H1 (cell line): ENCODE results near the gene SOX12. TPM values are rescaled to one million over a fixed set of nuclear protein-coding genes. Genes with fewer than 3 reads are reported as not detected.

Experiments
- CTCF ChIA-PET: fragments of 300-600 bp; sonication (Branson Sonifier 250); formaldehyde crosslinking; loops from one replicate; lab custom pipeline; 2021; ENCODE audit not compliant: partially characterized antibody; lab: Charles Lee
- POLR2A ChIA-PET: fragments of 300-600 bp; sonication (Branson Sonifier 250); formaldehyde crosslinking; loops from one replicate; lab custom pipeline; 2021; ENCODE audit warnings: inconsistent platforms; ENCODE audit not compliant: partially characterized antibody; lab: Charles Lee
- DNase-seq, 2 experiments: peaks; one replicate each; pipeline versions ENCODE4 v3.0.0 to v3.0.0-alpha.2; 2010 to 2022; ENCODE audit warnings: low spot score in 2 of 2, low read depth in 1 of 2, mixed read lengths in 1 of 2
- FAIRE-seq: peaks from 2 replicates; lab custom pipeline; 2011; peaks lifted over from hg19 to GRCh38; lab: Jason Lieb, UNC
- H2AFZ ChIP-seq: 2 replicates; pipeline ENCODE4 v1.8.1; 2012; ENCODE audit warnings: low read length, inconsistent platforms
- H2AK5ac ChIP-seq: 2 replicates; pipeline ENCODE4 v1.6.1; 2013; ENCODE audit warnings: low read depth, low read length
- H2BK120ac ChIP-seq: replicated peaks from 2 replicates; pipeline ENCODE3; 2013; ENCODE audit warnings: low read depth, low read length, inconsistent platforms
- H2BK12ac ChIP-seq: 2 replicates; pipeline ENCODE4 v1.6.1; 2013; ENCODE audit warnings: low read depth, low read length
- H2BK15ac ChIP-seq: 2 replicates; pipeline ENCODE4 v1.6.1; 2013; ENCODE audit warnings: low read length
- H2BK20ac ChIP-seq: 2 replicates; pipeline ENCODE4 v1.6.1; 2013; ENCODE audit warnings: low read length
- H2BK5ac ChIP-seq: 2 replicates; pipeline ENCODE4 v1.6.1; 2013; ENCODE audit warnings: low read depth, low read length
- H3K14ac ChIP-seq: 2 replicates; pipeline ENCODE4 v1.6.1; 2013; ENCODE audit warnings: inconsistent platforms; ENCODE audit not compliant: insufficient read length
- H3K18ac ChIP-seq: 2 replicates; pipeline ENCODE4 v1.6.1; 2013; ENCODE audit warnings: low read length; ENCODE audit errors: extremely low read depth
- H3K23ac ChIP-seq: 2 replicates; pipeline ENCODE4 v1.6.1; 2013; ENCODE audit warnings: inconsistent platforms; ENCODE audit not compliant: insufficient read length
- H3K23me2 ChIP-seq: 2 replicates; pipeline ENCODE4 v1.6.1; 2013; ENCODE audit warnings: low read depth, low read length
- H3K27ac ChIP-seq: 2 replicates; pipeline ENCODE4 v1.6.1; 2011; ENCODE audit warnings: low read depth, low read length, inconsistent platforms
- H3K27me3 ChIP-seq, 4 experiments: replicated peaks in 1 of 4; 1 replicate in 1 of 4; 2 replicates in 3 of 4; pipeline versions ENCODE4 v1.6.1 to v1.8.1; 2011 to 2013; ENCODE audit warnings: low read length in 3 of 4, mild to moderate bottlenecking in 3 of 4, inconsistent platforms in 2 of 4, mixed read lengths in 2 of 4, moderate library complexity in 1 of 4; ENCODE audit not compliant: control insufficient read depth in 3 of 4, insufficient read depth in 3 of 4; ENCODE audit errors: extremely low read depth in 1 of 4
- H3K36me3 ChIP-seq, 4 experiments: 2 replicates each; pipeline versions ENCODE4 v1.6.1 to v1.8.1; 2011 to 2013; ENCODE audit warnings: mild to moderate bottlenecking in 4 of 4, low read length in 3 of 4, moderate library complexity in 2 of 4, control low read depth in 1 of 4, inconsistent platforms in 1 of 4; ENCODE audit not compliant: insufficient read depth in 4 of 4, control insufficient read depth in 2 of 4
- H3K4ac ChIP-seq: replicated peaks from 2 replicates; pipeline ENCODE3; 2013; ENCODE audit warnings: low read length, low read depth, mixed read lengths, inconsistent platforms; ENCODE audit not compliant: insufficient read length
- H3K4me1 ChIP-seq, 4 experiments: replicated peaks in 1 of 4; 1 replicate in 1 of 4; 2 replicates in 3 of 4; pipeline versions ENCODE4 v1.6.1 to v1.8.1; 2011 to 2013; ENCODE audit warnings: low read length in 3 of 4, inconsistent platforms in 2 of 4, mixed read lengths in 1 of 4; ENCODE audit not compliant: insufficient read depth in 4 of 4, control insufficient read depth in 3 of 4
- H3K4me2 ChIP-seq, 2 experiments: 2 replicates each; pipeline versions ENCODE4 v1.6.1 to v1.8.1; 2011 to 2013; ENCODE audit warnings: low read depth in 2 of 2, low read length in 2 of 2, control low read depth in 1 of 2, inconsistent platforms in 1 of 2, mild to moderate bottlenecking in 1 of 2; ENCODE audit not compliant: insufficient read depth in 1 of 2
- H3K4me3 ChIP-seq, 4 experiments: fragments of 200-600, 300-600 bp in 1 of 4; sonication (generic), shearing (Covaris generic), sonication (Bioruptor Twin) in 1 of 4; 2 replicates each; pipeline versions ENCODE4 v1.5.1 to v1.8.1; 2011 to 2016; ENCODE audit warnings: low read length in 4 of 4, low read depth in 3 of 4, control low read depth in 2 of 4, inconsistent platforms in 2 of 4, mild to moderate bottlenecking in 2 of 4, mixed read lengths in 1 of 4, moderate library complexity in 1 of 4; ENCODE audit not compliant: insufficient read depth in 2 of 4; ENCODE audit errors: extremely low read depth in 1 of 4
- H3K56ac ChIP-seq: replicated peaks from 2 replicates; pipeline ENCODE3; 2013; ENCODE audit warnings: low read depth, mild to moderate bottlenecking, mixed read lengths, low read length, inconsistent platforms; ENCODE audit not compliant: insufficient read length
- H3K79me1 ChIP-seq: 2 replicates; pipeline ENCODE4 v1.6.1; 2013; ENCODE audit warnings: low read depth, low read length, control low read depth
- H3K79me2 ChIP-seq, 2 experiments: 2 replicates each; pipeline versions ENCODE4 v1.6.1 to v1.8.1; 2012 to 2013; ENCODE audit warnings: low read length in 2 of 2, mild to moderate bottlenecking in 2 of 2, inconsistent platforms in 1 of 2; ENCODE audit not compliant: insufficient read depth in 2 of 2, control insufficient read depth in 1 of 2
- H3K9ac ChIP-seq, 4 experiments: replicated peaks in 1 of 4; 1 replicate in 1 of 4; 2 replicates in 3 of 4; pipeline versions ENCODE4 v1.6.1 to v1.8.1; 2011 to 2013; ENCODE audit warnings: low read depth in 3 of 4, low read length in 3 of 4, control low read depth in 2 of 4, mild to moderate bottlenecking in 2 of 4, moderate library complexity in 2 of 4, inconsistent platforms in 1 of 4; ENCODE audit errors: extremely low read depth in 1 of 4
- H3K9me3 ChIP-seq, 2 experiments: 2 replicates each; pipeline versions ENCODE4 v1.6.1 to v1.8.1; 2012 to 2013; ENCODE audit warnings: mild to moderate bottlenecking in 2 of 2, moderate library complexity in 2 of 2, control low read depth in 1 of 2, inconsistent platforms in 1 of 2, low read depth in 1 of 2, low read length in 1 of 2, mixed read lengths in 1 of 2; ENCODE audit not compliant: insufficient read depth in 2 of 2
- H4K20me1 ChIP-seq, 2 experiments: replicated peaks in 1 of 2; 2 replicates each; pipeline versions ENCODE3 to v1.8.1; 2011 to 2013; ENCODE audit warnings: inconsistent platforms in 2 of 2, low read length in 2 of 2, mild to moderate bottlenecking in 1 of 2; ENCODE audit not compliant: insufficient read depth in 2 of 2, control insufficient read depth in 1 of 2
- H4K5ac ChIP-seq: 2 replicates; pipeline ENCODE4 v1.6.1; 2013; ENCODE audit warnings: low read length, low read depth, mixed read lengths, inconsistent platforms; ENCODE audit not compliant: insufficient read length
- H4K8ac ChIP-seq: 2 replicates; pipeline ENCODE4 v1.8.0; 2013; ENCODE audit warnings: mild to moderate bottlenecking, moderate library complexity, low read length, inconsistent platforms; ENCODE audit not compliant: insufficient read depth; ENCODE audit errors: extremely low read depth
- H4K91ac ChIP-seq: replicated peaks from 2 replicates; pipeline ENCODE3; 2013; ENCODE audit warnings: low read length, mixed read lengths, inconsistent platforms; ENCODE audit not compliant: insufficient read length
- ATF3 ChIP-seq: IDR thresholded peaks from 2 replicates; pipeline ENCODE4 v1.6.1; 2011; ENCODE audit warnings: low read depth, mild to moderate bottlenecking, low read length; ENCODE audit not compliant: insufficient read depth
- KDM5A ChIP-seq: fragments of 200-600 bp; IDR thresholded peaks from 2 replicates; pipeline ENCODE4 v1.7.1; 2012; ENCODE audit warnings: mild to moderate bottlenecking, low read length, inconsistent platforms, mixed read lengths
- RNF2 ChIP-seq: fragments of 200-900, 300-1000 bp; sonication (generic); IDR thresholded peaks from 2 replicates; pipeline ENCODE4 v1.7.1; 2016; ENCODE audit warnings: borderline replicate concordance, low read depth, mild to moderate bottlenecking, antibody characterized with exemption, low read length; ENCODE audit not compliant: poor library complexity, severe bottlenecking; ENCODE audit errors: missing control alignments
- SP1 ChIP-seq: IDR thresholded peaks from 2 replicates; pipeline ENCODE4 v1.6.1; 2011; ENCODE audit warnings: low read depth, low read length
- WGBS, 2 experiments: shearing (Covaris generic) in 1 of 2; methylation state at CpG; one replicate each; pipeline versions ENCODE4 v1.1.6 to v1.1.7; 2013 to 2015; ENCODE audit warnings: low lambda C conversion rate in 2 of 2, mixed read lengths in 2 of 2, inconsistent platforms in 1 of 2, low coverage in 1 of 2, missing lambda C conversion rate in 1 of 2; ENCODE audit not compliant: insufficient replicate concordance in 2 of 2, insufficient coverage in 1 of 2, insufficient read length in 1 of 2; ENCODE audit errors: extremely low coverage in 1 of 2, missing lambda C conversion rate in 1 of 2; 5-methylcytosine and 5-hydroxymethylcytosine counted together
- polyA plus RNA-seq, 7 experiments: library from polyadenylated mRNA; depleted of rRNA in 3 of 7; stranded (reverse) in 5 of 7; unstranded in 2 of 7; fragments of >200 nt in 5 of 7; fragments of 200-250 nt in 2 of 7; gene quantifications; 1 replicate in 5 of 7; 2 replicates in 1 of 7; 4 replicates in 1 of 7; pipeline versions ENCODE4 v1.2.1 to v1.2.3, GENCODE V29; 2011 to 2013; ENCODE audit warnings: missing spikeins in 2 of 7, mixed read lengths in 2 of 7
- total RNA-seq: library from RNA; stranded (reverse); fragmentation: NEBNext Ultra II Directional; extraction: Animal tissue kit (Norgen Biotek cat#: 25700); gene quantifications from 2 replicates; pipeline ENCODE4 v1.2.1, GENCODE V29; 2021

Gene SOX12
- total and polyA plus RNA-seq, 2 of the 8 experiments (the other 6 are each of a cell fraction or from before 2014, with no cell fraction given) = 6.4 to 63.0 TPM

- H4K91ac ChIP-seq = no peak overlapping the region
- H3K23me2 ChIP-seq = peaks cover 16% of the 10 kb centered on the region
- no peak for FAIRE-seq
- WGBS, 2 experiments = 94% methylated on average over 19 of the region's 19 CpGs; no CpG with 5 or more reads in 1 of the 2 experiments
- TF ChIP-seq KDM5A (no peak), ATF3 (no peak), SP1 (no peak), RNF2 (no peak)
- H4K5ac ChIP-seq = no peak overlapping the region
- peaks cover 3% of the 10 kb centered on the region; the same call in 1 of the 2 replicates for H3K79me1 ChIP-seq
- H2AFZ ChIP-seq = no peak overlapping the region
- H3K4me2 ChIP-seq = peak overlapping the region; percentile 97; a peak in 3 of 4 replicates
- H3K56ac ChIP-seq = no peak overlapping the region
- H3K4me1 ChIP-seq = peaks cover 0 to 12% (median 8%) of the 10 kb centered on the region in 4 experiments; a peak in 4 of 7 replicates
- ChIA-PET CTCF (interaction anchor here (0.6 to 1.9 kb wide), 6 partner anchors 19 to 421 kb away, joined by 3 to 4 read pairs (median 4); no protein-coding TSS in a partner anchor), POLR2A (interaction anchor here (1.2 to 5.7 kb wide), 5 partner anchors 12 to 94 kb away, joined by 4 to 36 read pairs (median 13); partner anchors contain the start of genes SOX12 and TRIB3)
- no peak overlapping the region for H2BK12ac ChIP-seq
- H3K27ac ChIP-seq = no peak overlapping the region
- no peaks in the 10 kb centered on the region for H3K36me3 ChIP-seq
- no peak overlapping the region; the same call in 1 of the 2 replicates for H2AK5ac ChIP-seq
- no peak overlapping the region for H3K23ac ChIP-seq
- no peak overlapping the region for H3K18ac ChIP-seq
- no peak overlapping the region; the same call in 1 of the 2 replicates for H2BK5ac ChIP-seq
- no peak overlapping the region for H2BK120ac ChIP-seq
- H2BK20ac ChIP-seq = no peak overlapping the region
- H3K79me2 ChIP-seq = no peaks in the 10 kb centered on the region
- no peaks in the 10 kb centered on the region for H3K9me3 ChIP-seq
- no peak for DNase-seq
- no peak overlapping the region for H4K8ac ChIP-seq
- peak overlapping the region in 1 of 4 experiments; percentile 90; a peak in 2 of 8 replicates for H3K4me3 ChIP-seq
- H3K27me3 ChIP-seq = peaks cover 0 to 3% (median 0%) of the 10 kb centered on the region in 4 experiments; a peak in 3 of 7 replicates
- H3K4ac ChIP-seq = no peak overlapping the region
- H3K14ac ChIP-seq = no peak overlapping the region
- H4K20me1 ChIP-seq = peaks cover 2% of the 10 kb centered on the region in 2 experiments
- 0 out of 2 replicates have a peak overlapping the region, but pooled peaks have one; percentile 29 for H2BK15ac ChIP-seq
- H3K9ac ChIP-seq = no peak overlapping the region
Observed at GRCh38 chr20:348972-349841, 23.9 kb downstream of the SOX12 start.
